K562 (cell line): ENCODE measurements around the gene EIF3K. TPM values are rescaled to one million over a fixed set of nuclear protein-coding genes. Genes with fewer than 3 reads are reported as not detected.
A peak's percentile ranks its signal among the peaks of the same experiment; 100 is the strongest.

Experiments
- FOSL1 ChIP-seq: fragments of 200-800 bp; sonication (Bioruptor generic); conservative IDR thresholded peaks from 2 replicates; pipeline ENCODE4 v1.6.1; 2016; ENCODE audit warnings: missing genetic modification characterization, missing compliant biosample characterization
- JUND ChIP-seq, 2 experiments: IDR thresholded peaks; 2 replicates in 1 of 2; 3 replicates in 1 of 2; pipeline ENCODE4 v1.6.1; 2011; ENCODE audit warnings: borderline replicate concordance in 2 of 2, low read depth in 2 of 2, low read length in 2 of 2, improper control_type of control experiment in 1 of 2, missing biosample characterization in 1 of 2, missing genetic modification characterization in 1 of 2, missing genetic modification reagents in 1 of 2
- KAT8 ChIP-seq: fragments of 450-650 bp; IDR thresholded peaks from 2 replicates; pipeline ENCODE4 v1.6.1; 2016; ENCODE audit warnings: low read depth, mild to moderate bottlenecking
- NR2C2 ChIP-seq, 2 experiments: fragments of 200-800 bp in 1 of 2; sonication (Bioruptor generic) in 1 of 2; sonication (generic) in 1 of 2; formaldehyde crosslinking in 1 of 2; IDR thresholded peaks; 2 replicates each; pipeline versions ENCODE4 v1.6.1 to v1.8.0; 2016 to 2022; ENCODE audit warnings: mild to moderate bottlenecking in 1 of 2, missing compliant biosample characterization in 1 of 2, missing genetic modification characterization in 1 of 2, missing genetic modification reagents in 1 of 2
- NR3C1 ChIP-seq: sonication (generic); formaldehyde crosslinking; IDR thresholded peaks from 2 replicates; pipeline ENCODE4 v1.8.1; 2022; ENCODE audit warnings: missing genetic modification reagents
- NUFIP1 ChIP-seq: fragments of 450-650 bp; IDR thresholded peaks from 2 replicates; pipeline ENCODE4 v1.6.1; 2018; ENCODE audit not compliant: partially characterized antibody
- PRPF4 ChIP-seq: fragments of 200-400 bp; formaldehyde crosslinking; IDR thresholded peaks from one replicate; pipeline ENCODE4 v1.6.1; 2017; ENCODE audit warnings: low read length, low read depth, mild to moderate bottlenecking; ENCODE audit not compliant: insufficient read depth, poor library complexity, severe bottlenecking
- ZEB2 ChIP-seq: fragments of 450-650 bp; IDR thresholded peaks from 2 replicates; pipeline ENCODE4 v1.6.1; 2016
- ZNF316 ChIP-seq: fragments of 450-650 bp; IDR thresholded peaks from 2 replicates; pipeline ENCODE4 v1.6.1; 2016
- ZSCAN32 ChIP-seq: fragments of 450-650 bp; formaldehyde crosslinking; IDR thresholded peaks from 2 replicates; pipeline ENCODE4 v1.4.0; 2020; ENCODE audit warnings: mild to moderate bottlenecking, moderate library complexity
- polyA plus RNA-seq, 8 experiments: library from polyadenylated mRNA; depleted of rRNA in 4 of 8; stranded (reverse) in 5 of 8; unstranded in 3 of 8; fragments of >200 nt; fragmentation: Nextera tagmentation in 2 of 8; fragmentation: Illumina TruSeq in 1 of 8; extraction: Ambion mirVana in 2 of 8; extraction: Trizol in 1 of 8; gene quantifications; 2 replicates each; pipeline versions ENCODE4 v1.2.1 to v1.2.3, GENCODE V29; 2011 to 2014; ENCODE audit warnings: inconsistent platforms in 1 of 8, missing spikeins in 1 of 8
- total RNA-seq, 7 experiments: library from RNA; depleted of rRNA in 6 of 7; stranded (reverse); fragments of >200 nt in 6 of 7; fragmentation: Illumina TruSeq in 2 of 7; extraction: Trizol in 2 of 7; gene quantifications; 2 replicates each; pipeline versions ENCODE4 v1.2.1 to v1.2.3, GENCODE V29; 2011 to 2021; ENCODE audit warnings: low replicate concordance in 1 of 7
- TF ChIP-seq, protein P1 (sequence below): sonication (generic); formaldehyde crosslinking; IDR thresholded peaks from 2 replicates; pipeline ENCODE4 v1.8.0; 2022; ENCODE audit warnings: missing genetic modification reagents, mild to moderate bottlenecking, moderate library complexity, borderline replicate concordance

EIF3K gene
- total and polyA plus RNA-seq, 9 of the 15 experiments (the other 6 are each of a cell fraction or from before 2014, with no cell fraction given), result 387 to 1,827 (median 733) TPM

DNA sequence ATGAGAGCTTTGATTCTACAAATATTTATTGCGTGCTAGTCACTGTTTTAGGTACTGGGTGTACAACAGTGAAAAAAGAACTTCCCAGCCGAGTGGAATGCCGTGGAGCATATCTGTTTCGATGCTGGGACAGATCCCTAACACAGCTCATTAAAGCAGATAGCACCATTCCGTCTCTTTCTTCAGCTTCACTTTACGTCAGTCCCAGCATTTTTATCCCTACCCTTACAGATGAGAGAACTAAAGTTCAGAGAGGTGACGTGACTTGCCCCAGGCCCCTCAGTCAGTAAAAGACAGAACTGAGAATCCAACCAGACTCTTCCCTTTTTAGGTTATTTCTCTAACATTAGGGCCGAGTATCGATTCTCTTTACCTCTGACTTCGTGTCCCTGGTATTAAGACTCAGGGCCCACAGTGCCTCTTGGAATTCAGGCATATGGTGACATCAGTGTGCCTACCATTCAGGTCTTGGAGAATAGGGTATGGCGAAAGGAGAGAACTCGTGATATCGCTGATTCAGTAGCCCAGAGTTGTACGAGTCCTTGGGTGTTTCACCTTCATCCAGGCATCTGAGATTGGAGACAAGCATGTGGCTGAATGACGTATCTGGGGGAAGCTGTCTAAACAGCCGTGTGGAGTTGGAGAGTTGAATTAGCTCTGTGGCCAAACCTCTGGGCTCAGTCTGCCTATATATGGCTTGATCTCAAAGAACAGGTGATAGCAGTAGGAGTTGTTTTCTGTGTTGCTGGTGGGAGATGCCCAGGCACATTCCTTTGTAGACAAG lies 55.6 kb downstream of the EIF3K start (continued):
- TF ChIP-seq, protein P1, sequence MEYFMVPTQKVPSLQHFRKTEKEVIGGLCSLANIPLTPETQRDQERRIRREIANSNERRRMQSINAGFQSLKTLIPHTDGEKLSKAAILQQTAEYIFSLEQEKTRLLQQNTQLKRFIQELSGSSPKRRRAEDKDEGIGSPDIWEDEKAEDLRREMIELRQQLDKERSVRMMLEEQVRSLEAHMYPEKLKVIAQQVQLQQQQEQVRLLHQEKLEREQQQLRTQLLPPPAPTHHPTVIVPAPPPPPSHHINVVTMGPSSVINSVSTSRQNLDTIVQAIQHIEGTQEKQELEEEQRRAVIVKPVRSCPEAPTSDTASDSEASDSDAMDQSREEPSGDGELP (CRISPR knock-in tag), result peak; percentile 11; the same call in 1 of the 2 replicates
- TF ChIP-seq FOSL1 (tag), result peak; percentile 66; the same call in 1 of the 2 replicates
- TF ChIP-seq ZSCAN32 (CRISPR knock-in tag), result no peak
- TF ChIP-seq ZNF316, result peak; percentile 74
- TF ChIP-seq PRPF4, result no peak
- no peak for TF ChIP-seq NR2C2 (CRISPR knock-in tag; IDR thresholded peaks at IDR 0.05)
- no peak; the same call in 1 of the 2 replicates for TF ChIP-seq NR2C2 (tag; IDR thresholded peaks at IDR 0.05)
- TF ChIP-seq ZEB2, result peak; percentile 38; the same call in 1 of the 2 replicates
- peak; percentile 48 for TF ChIP-seq NUFIP1
- no peak for TF ChIP-seq KAT8
- TF ChIP-seq JUND (IDR thresholded peaks at IDR 0.05; ENCODE audit: borderline replicate concordance, low read depth, low read length), result peak; percentile 70; the same call in 1 of the 2 replicates
- peak; percentile 63; the same call in 1 of the 3 replicates for TF ChIP-seq JUND (tag; IDR thresholded peaks at IDR 0.05; ENCODE audit: borderline replicate concordance, low read depth, low read length)
- TF ChIP-seq NR3C1 (CRISPR knock-in tag), result no peak
